Natural killer cell (primary cell): ENCODE measurements around the gene EML3. TPM values are rescaled to one million over a fixed set of nuclear protein-coding genes. Genes with fewer than 3 reads are reported as not detected.

Experiments used
- ATAC-seq, 3 donors: fragments of 150-1000 bp in 2 of 3; fragments of 200-7000 bp in 1 of 3; cut with Tn5 transposase; 1 replicate in 1 of 3; 2 replicates in 2 of 3; pipeline ENCODE4 v1.10.0; 2021; ENCODE audit warnings: mild to moderate bottlenecking in 2 of 3, moderate library complexity in 2 of 3
- DNase-seq, 2 donors: peaks; one replicate each; pipeline versions ENCODE4 v3.0.0 to v3.0.0-alpha.2; 2013 to 2021; ENCODE audit warnings: mixed read lengths in 1 of 2
- H3K27ac ChIP-seq: one replicate; pipeline ENCODE4 v1.5.1; 2013; ENCODE audit warnings: mild to moderate bottlenecking, low read length
- H3K27me3 ChIP-seq: one replicate; pipeline ENCODE4 v1.6.1; 2013; ENCODE audit warnings: low read length; ENCODE audit not compliant: control insufficient read depth, insufficient read depth
- H3K36me3 ChIP-seq: one replicate; pipeline ENCODE4 v1.6.1; 2013; ENCODE audit warnings: low read length; ENCODE audit not compliant: control insufficient read depth, insufficient read depth
- H3K4me1 ChIP-seq: one replicate; pipeline ENCODE4 v1.6.1; 2013; ENCODE audit warnings: low read length; ENCODE audit not compliant: control insufficient read depth, insufficient read depth
- H3K4me3 ChIP-seq: one replicate; pipeline ENCODE4 v1.5.1; 2013; ENCODE audit warnings: low read length
- H3K9me3 ChIP-seq: one replicate; pipeline ENCODE4 v1.6.1; 2013; ENCODE audit warnings: low read length; ENCODE audit not compliant: control insufficient read depth, insufficient read depth
- H3K27ac Mint-ChIP-seq, 2 donors: one replicate each; pipeline ENCODE4 v1.8.0; 2022; ENCODE audit warnings: mild to moderate bottlenecking in 2 of 2, mixed read lengths in 2 of 2, moderate library complexity in 1 of 2
- H3K27me3 Mint-ChIP-seq, 2 donors: one replicate each; pipeline ENCODE4 v1.8.0; 2022; ENCODE audit warnings: low read depth in 2 of 2, mixed read lengths in 2 of 2
- H3K36me3 Mint-ChIP-seq: one replicate; pipeline ENCODE4 v1.8.0; 2022; ENCODE audit warnings: mixed read lengths
- H3K4me1 Mint-ChIP-seq, 2 donors: one replicate each; pipeline ENCODE4 v1.8.0; 2022; ENCODE audit warnings: mixed read lengths in 2 of 2
- H3K4me3 Mint-ChIP-seq: one replicate; pipeline ENCODE4 v1.8.0; 2022; ENCODE audit warnings: mild to moderate bottlenecking, moderate library complexity, mixed read lengths
- H3K9me3 Mint-ChIP-seq, 2 donors: one replicate each; pipeline ENCODE4 v1.8.0; 2022; ENCODE audit warnings: mixed read lengths in 2 of 2
- CTCF ChIP-seq: fragments of 200-600 bp; IDR thresholded peaks from one replicate; pipeline ENCODE4 v1.8.0; 2022; ENCODE audit warnings: antibody characterized with exemption
- WGBS: methylation state at CpG from one replicate; pipeline ENCODE4 v1.1.7; 2013; ENCODE audit warnings: missing lambda C conversion rate; ENCODE audit not compliant: insufficient coverage; 5-methylcytosine and 5-hydroxymethylcytosine counted together
- intact Hi-C: fragments of 100-400 bp; cut with micrococcal nuclease; formaldehyde crosslinking; loops from one replicate; pipeline ENCODE4 v1.14.2; 2022
- total RNA-seq, 4 donors: library from RNA; stranded (reverse); fragments of 120-200 nt in 1 of 4; gene quantifications; one replicate each; pipeline versions ENCODE4 v1.2.3 to v1.2.4, GENCODE V29; 2013 to 2022

EML3 gene
- total RNA-seq, 3 donors from 2014 or later (not counting 1 experiment from before 2014, with no cell fraction given): 221 to 233 (median 232) TPM

GRCh38 chr11:62599901-62600300, 12.7 kb downstream of the EML3 start:
- peaks cover 39% of the 10 kb centered on the region for H3K36me3 ChIP-seq
- intact Hi-C loops: loop anchor here (1.0 kb wide), 2 partner anchors 9 to 46 kb away; partner anchors contain the start of genes GANAB and TUT1

GRCh38 chr11:62599069-62599696, 13.4 kb downstream of the EML3 start:
- H3K27ac ChIP-seq: peak overlapping the region; percentile 83
- no peaks in the 10 kb centered on the region for H3K9me3 ChIP-seq
- ATAC-seq (peak; percentile 75 to 87 (median 79)), DNase-seq (peak; percentile 90 to 98)
- intact Hi-C loops: loop anchor here (1.0 kb wide), 2 partner anchors 8 to 47 kb away; partner anchors contain the start of genes GANAB and TUT1
- H3K27me3 ChIP-seq: no peaks in the 10 kb centered on the region
- Mint-ChIP-seq H3K9me3 (no peaks in the 10 kb centered on the region), H3K4me3 (peak overlapping the region; percentile 97), H3K4me1 (peaks cover 53 to 65% of the 10 kb centered on the region in 2 donors), H3K27ac (peak overlapping the region; percentile 93 to 96), H3K36me3 (peaks cover 7% of the 10 kb centered on the region), H3K27me3 (no peaks in the 10 kb centered on the region)
- 60% methylated on average over 4 of the region's 7 CpGs for WGBS
- TF ChIP-seq CTCF: no peak
- H3K36me3 ChIP-seq: peaks cover 46% of the 10 kb centered on the region
- H3K4me1 ChIP-seq: peaks cover 43% of the 10 kb centered on the region
- peak overlapping the region; percentile 79 for H3K4me3 ChIP-seq

More at GRCh38 chr11:62599901-62600300, 12.7 kb downstream of the EML3 start:
- peak overlapping the region; percentile 93 to 96 for H3K27ac Mint-ChIP-seq
- Histone ChIP-seq H3K4me1 (peaks cover 43% of the 10 kb centered on the region), H3K9me3 (no peaks in the 10 kb centered on the region), H3K27ac (peak overlapping the region; percentile 83), H3K27me3 (no peaks in the 10 kb centered on the region), H3K4me3 (peak overlapping the region; percentile 79)
- DNase-seq: peak; percentile 15 to 61
- H3K36me3 Mint-ChIP-seq: peaks cover under 1% of the 10 kb centered on the region
- no peak for ATAC-seq
- 34% methylated on average over 5 of the region's 5 CpGs for WGBS
- no peak for TF ChIP-seq CTCF
- peak overlapping the region; percentile 97 for H3K4me3 Mint-ChIP-seq
- H3K27me3 Mint-ChIP-seq: no peaks in the 10 kb centered on the region
- peaks cover 48 to 65% of the 10 kb centered on the region in 2 donors for H3K4me1 Mint-ChIP-seq
- H3K9me3 Mint-ChIP-seq: no peaks in the 10 kb centered on the region

- Mint-ChIP-seq H3K4me3 (no peak overlapping the region), H3K27me3 (no peaks in the 10 kb centered on the region), H3K4me1 (peaks cover 59 to 72% of the 10 kb centered on the region in 2 donors), H3K9me3 (no peaks in the 10 kb centered on the region), H3K36me3 (peaks cover 7% of the 10 kb centered on the region), H3K27ac (no peak overlapping the region)
- H3K27ac ChIP-seq: no peak overlapping the region
- ATAC-seq: no peak
- intact Hi-C loops: no loop called here
- H3K4me1 ChIP-seq: peaks cover 52% of the 10 kb centered on the region
- 95% methylated on average over 8 of the region's 8 CpGs for WGBS
- no peaks in the 10 kb centered on the region for H3K27me3 ChIP-seq
- DNase-seq: no peak
- TF ChIP-seq CTCF: no peak
- H3K36me3 ChIP-seq: peaks cover 50% of the 10 kb centered on the region
- no peak overlapping the region for H3K4me3 ChIP-seq
- no peaks in the 10 kb centered on the region for H3K9me3 ChIP-seq
Measured at GRCh38 chr11:62595124-62595523, 17.5 kb downstream of the EML3 start.
